HG03342 (cell line): ENCODE data around the gene OR4C11.

Experiments
- ATAC-seq: cut with Tn5 transposase; IDR thresholded peaks from one replicate; pipeline ENCODE4 v1.9.1; 2021; ENCODE audit warnings: mild to moderate bottlenecking, moderate library complexity; ENCODE audit not compliant: unreplicated experiment

Gene OR4C11

GRCh38 chr11:55607545-55607944 lies at the start of gene OR4C11:
TSS of gene OR4C11 (minus strand) at chr11:55607645. CDS start at chr11:55604373, 3,272 bp downstream.
- no peak for ATAC-seq

- no peak for ATAC-seq
Measured at GRCh38 chr11:55655096-55655495, 47.7 kb upstream of the OR4C11 start.

- no peak for ATAC-seq
Measured at GRCh38 chr11:55652560-55652959, 45.1 kb upstream of the OR4C11 start.

GRCh38 chr11:55648027-55648426 lies 40.6 kb upstream of the OR4C11 start, which contains the start of gene OR4S2:
TSS of gene OR4S2 (plus strand) at chr11:55648327. CDS start at chr11:55650904, 2,577 bp downstream.
- no peak for ATAC-seq

GRCh38 chr11:55634813-55635212 lies 27.4 kb upstream of the OR4C11 start, which contains the start of gene OR4P4:
TSS of gene OR4P4 (plus strand) at chr11:55635113.
- no peak for ATAC-seq

GRCh38 chr11:55624531-55624930 lies 17.1 kb upstream of the OR4C11 start:
- no peak for ATAC-seq

DNA sequence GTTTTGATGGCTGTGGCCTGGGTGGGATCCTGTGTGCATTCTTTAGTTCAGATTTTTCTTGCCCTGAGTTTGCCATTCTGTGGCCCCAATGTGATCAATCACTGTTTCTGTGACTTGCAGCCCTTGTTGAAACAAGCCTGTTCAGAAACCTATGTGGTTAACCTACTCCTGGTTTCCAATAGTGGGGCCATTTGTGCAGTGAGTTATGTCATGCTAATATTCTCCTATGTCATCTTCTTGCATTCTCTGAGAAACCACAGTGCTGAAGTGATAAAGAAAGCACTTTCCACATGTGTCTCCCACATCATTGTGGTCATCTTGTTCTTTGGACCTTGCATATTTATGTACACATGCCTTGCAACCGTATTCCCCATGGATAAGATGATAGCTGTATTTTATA lies 34.9 kb downstream of the OR4C11 start:
- no peak for ATAC-seq

DNA sequence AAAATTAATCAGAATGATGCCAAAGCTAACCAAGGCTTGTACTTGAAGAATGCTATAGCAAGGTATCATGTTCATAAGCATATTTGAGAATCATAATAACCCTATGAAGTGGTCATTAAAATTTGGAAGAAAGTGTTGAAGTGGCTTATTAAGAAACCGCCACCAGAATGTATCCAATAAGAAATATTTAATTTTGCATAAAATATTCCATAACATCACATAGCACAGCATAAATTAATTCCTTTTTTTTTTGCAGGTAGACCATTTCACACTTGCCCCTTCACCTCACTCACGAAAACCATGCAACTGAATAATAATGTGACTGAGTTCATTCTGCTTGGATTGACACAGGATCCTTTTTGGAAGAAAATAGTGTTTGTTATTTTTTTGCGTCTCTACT lies 35.6 kb downstream of the OR4C11 start, which contains the start of gene OR4C16:
TSS of gene OR4C16 (plus strand) at position 301 of the 400 bp plus-strand sequence. CDS start at position 301, 0 bp downstream.
- no peak for ATAC-seq

DNA sequence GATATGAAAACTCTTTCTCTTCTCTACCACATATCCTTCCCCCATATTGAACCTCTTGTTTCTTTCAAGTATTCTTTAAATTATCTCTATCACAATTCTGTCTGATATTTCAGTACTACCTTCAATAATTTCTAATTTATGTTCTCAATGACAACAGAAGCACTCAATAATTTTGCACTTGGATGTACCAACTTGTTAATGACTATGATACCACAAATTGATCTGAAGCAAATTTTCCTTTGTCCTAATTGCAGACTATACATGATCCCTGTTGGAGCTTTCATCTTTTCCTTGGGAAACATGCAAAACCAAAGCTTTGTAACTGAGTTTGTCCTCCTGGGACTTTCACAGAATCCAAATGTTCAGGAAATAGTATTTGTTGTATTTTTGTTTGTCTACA lies 53.3 kb downstream of the OR4C11 start, which contains the start of gene OR4C15:
TSS of gene OR4C15 (plus strand) at position 301 of the 400 bp plus-strand sequence. CDS start at position 301, 0 bp downstream.
- no peak for ATAC-seq
